Fibroblast of lung (primary cell): Measurements from ENCODE around the gene CYP2A13. TPM values are rescaled to one million over a fixed set of nuclear protein-coding genes. Genes with fewer than 3 reads are reported as not detected.
"Not testable (repeated sequence)": the region's sequence is repeated elsewhere in the genome, so short reads cannot be mapped to it uniquely, and the experiment has no call there.

ENCODE experiments used
- DNase-seq, 2 donors: peaks; one replicate each; pipeline versions ENCODE4 v3.0.0 to v3.0.0-alpha.2; 2010; ENCODE audit warnings: low read depth in 2 of 2
- H2AFZ ChIP-seq: 2 replicates; pipeline ENCODE4 v1.5.1; 2012; ENCODE audit warnings: low read length, control low read depth, inconsistent platforms
- H3K27ac ChIP-seq: 2 replicates; pipeline ENCODE4 v1.5.1; 2011; ENCODE audit warnings: low read length, control low read depth; ENCODE audit not compliant: insufficient read depth
- H3K27me3 ChIP-seq: 2 replicates; pipeline ENCODE4 v1.5.1; 2011; ENCODE audit warnings: mild to moderate bottlenecking, low read length; ENCODE audit not compliant: control insufficient read depth, insufficient read depth
- H3K36me3 ChIP-seq: 2 replicates; pipeline ENCODE4 v1.5.1; 2011; ENCODE audit warnings: low read length; ENCODE audit not compliant: control insufficient read depth, insufficient read depth
- H3K4me1 ChIP-seq: 2 replicates; pipeline ENCODE4 v1.5.1; 2011; ENCODE audit warnings: low read length; ENCODE audit not compliant: control insufficient read depth, insufficient read depth; ENCODE audit errors: extremely low read depth
- H3K4me2 ChIP-seq: 2 replicates; pipeline ENCODE4 v1.5.1; 2011; ENCODE audit warnings: low read length, control low read depth; ENCODE audit not compliant: insufficient read depth; ENCODE audit errors: extremely low read depth
- H3K4me3 ChIP-seq, 4 experiments: fragments of 200-600 bp in 1 of 4; sonication (generic) in 1 of 4; replicated peaks in 1 of 4; 2 replicates each; pipeline ENCODE4 v1.5.1; 2011 to 2016; ENCODE audit warnings: low read length in 4 of 4, low read depth in 3 of 4, mild to moderate bottlenecking in 3 of 4, control low read depth in 2 of 4, inconsistent platforms in 1 of 4, mixed read lengths in 1 of 4; ENCODE audit not compliant: insufficient read depth in 1 of 4; ENCODE audit errors: control extremely low read depth in 1 of 4
- H3K79me2 ChIP-seq: 2 replicates; pipeline ENCODE4 v1.5.1; 2012; ENCODE audit warnings: mild to moderate bottlenecking, low read length, inconsistent platforms; ENCODE audit not compliant: control insufficient read depth, insufficient read depth
- H3K9ac ChIP-seq: 2 replicates; pipeline ENCODE4 v1.5.1; 2011; ENCODE audit warnings: mild to moderate bottlenecking, low read length, control low read depth; ENCODE audit not compliant: insufficient read depth
- H3K9me3 ChIP-seq: 2 replicates; pipeline ENCODE4 v1.5.1; 2012; ENCODE audit warnings: low read depth, low read length; ENCODE audit not compliant: control insufficient read depth, insufficient read depth
- H4K20me1 ChIP-seq: 2 replicates; pipeline ENCODE4 v1.5.1; 2011; ENCODE audit warnings: low read length; ENCODE audit not compliant: control insufficient read depth, insufficient read depth; ENCODE audit errors: extremely low read depth
- CTCF ChIP-seq, 2 donors: IDR thresholded peaks in 1 of 2; conservative IDR thresholded peaks in 1 of 2; 1 replicate in 1 of 2; 2 replicates in 1 of 2; pipeline ENCODE4 v1.5.1; 2011 to 2012; ENCODE audit warnings: low read length in 2 of 2, control low read depth in 1 of 2, inconsistent platforms in 1 of 2, low read depth in 1 of 2, mild to moderate bottlenecking in 1 of 2
- EZH2 ChIP-seq: IDR thresholded peaks from 2 replicates; pipeline ENCODE4 v1.5.1; 2012; ENCODE audit warnings: low read length, control low read depth, mild to moderate bottlenecking; ENCODE audit errors: missing control alignments
- polyA plus RNA-seq, 2 donors: library from polyadenylated mRNA; depleted of rRNA in 1 of 2; stranded (reverse) in 1 of 2; unstranded in 1 of 2; fragments of >200 nt; gene quantifications; 2 replicates each; pipeline ENCODE4 v1.2.1, GENCODE V29; 2011 to 2012; ENCODE audit warnings: missing spikeins in 1 of 2
- total RNA-seq: library from RNA; depleted of rRNA; stranded (reverse); fragments of >200 nt; gene quantifications from 2 replicates; pipeline ENCODE4 v1.2.1, GENCODE V29; 2014

The CYP2A13 gene
- total and polyA plus RNA-seq, 2 donors (not counting 1 experiment from before 2014, with no cell fraction given): not detected

- no peak for DNase-seq
- TF ChIP-seq EZH2: no peak
- TF ChIP-seq CTCF (conservative IDR thresholded peaks at IDR 0.05 in 1 of 2, IDR thresholded peaks at IDR 0.05 in 1 of 2; ENCODE audit: low read depth in 1 of 2, low read length in 2 of 2): no peak
- no peak overlapping the region for H3K9ac ChIP-seq
- no peak overlapping the region for H3K4me3 ChIP-seq
- H3K9me3 ChIP-seq: no peaks in the 10 kb centered on the region
- no peaks in the 10 kb centered on the region for H3K4me1 ChIP-seq
- no peak overlapping the region for H3K4me2 ChIP-seq
- no peaks in the 10 kb centered on the region for H3K27me3 ChIP-seq
- no peak overlapping the region for H2AFZ ChIP-seq
- no peaks in the 10 kb centered on the region for H4K20me1 ChIP-seq
- H3K27ac ChIP-seq: no peak overlapping the region
- no peaks in the 10 kb centered on the region for H3K36me3 ChIP-seq
- no peaks in the 10 kb centered on the region for H3K79me2 ChIP-seq
These were observed 9.1 kb downstream of the CYP2A13 start for GRCh38 chr19:41097302-41097701.

DNA sequence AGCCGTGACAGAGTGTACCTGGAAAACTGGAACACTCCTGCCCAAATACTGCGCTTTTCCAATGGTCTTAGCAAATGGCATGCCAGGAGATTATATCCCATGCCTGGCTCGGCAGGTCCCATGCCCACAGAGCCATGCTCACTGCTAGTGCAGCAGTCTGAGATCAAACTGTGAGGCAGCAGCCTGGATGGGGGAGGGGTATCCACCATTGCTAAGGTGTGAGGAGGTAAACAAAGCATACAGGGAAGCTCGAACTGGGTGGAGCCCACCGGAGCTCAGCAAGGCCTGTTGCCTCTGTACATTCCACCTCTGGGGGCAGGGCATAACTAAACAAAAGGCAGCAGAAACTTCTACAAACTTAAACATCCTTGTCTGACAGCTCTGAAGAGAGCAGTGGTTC lies 10.5 kb downstream of the CYP2A13 start:
- TF ChIP-seq EZH2: no peak
- no peak for TF ChIP-seq CTCF (conservative IDR thresholded peaks at IDR 0.05 in 1 of 2, IDR thresholded peaks at IDR 0.05 in 1 of 2; ENCODE audit: low read depth in 1 of 2, low read length in 2 of 2)
- no peak overlapping the region for H2AFZ ChIP-seq
- no peak overlapping the region for H3K4me2 ChIP-seq
- H3K4me3 ChIP-seq: no peak overlapping the region
- H3K9me3 ChIP-seq: no peaks in the 10 kb centered on the region
- H3K79me2 ChIP-seq: no peaks in the 10 kb centered on the region
- H3K27me3 ChIP-seq: no peaks in the 10 kb centered on the region
- H4K20me1 ChIP-seq: no peaks in the 10 kb centered on the region
- H3K9ac ChIP-seq: no peak overlapping the region
- H3K27ac ChIP-seq: no peak overlapping the region
- DNase-seq: no peak
- H3K4me1 ChIP-seq: no peaks in the 10 kb centered on the region
- no peaks in the 10 kb centered on the region for H3K36me3 ChIP-seq

GRCh38 chr19:41102210-41102609 lies 14.0 kb downstream of the CYP2A13 start:
- H3K9me3 ChIP-seq, H3K4me1 ChIP-seq, H3K79me2 ChIP-seq, H3K9ac ChIP-seq, H4K20me1 ChIP-seq, DNase-seq, H3K27ac ChIP-seq, H2AFZ ChIP-seq, H3K4me3 ChIP-seq, H3K36me3 ChIP-seq, H3K27me3 ChIP-seq, H3K4me2 ChIP-seq: not testable (repeated sequence)
